C4-2B (cell line): ENCODE measurements around the gene C14orf119.

Source experiments
- CTCF ChIP-seq: fragments of 450-650 bp; conservative IDR thresholded peaks from 2 replicates; pipeline ENCODE4 v1.5.1; 2017; ENCODE audit warnings: mild to moderate bottlenecking
- ZFX ChIP-seq: fragments of 450-650 bp; IDR thresholded peaks from 2 replicates; pipeline ENCODE4 v1.6.1; 2017

GRCh38 chr14:23057757-23058653, 37.3 kb upstream of the C14orf119 start:
- TF ChIP-seq CTCF = peak; percentile 93
- TF ChIP-seq ZFX = no peak
